Peyer's patch (tissue), 4 donors: ENCODE results near the gene TMEM72.

Experiments
- CTCF ChIP-seq, 6 experiments: fragments of 450-650 bp in 4 of 6; fragments of 200-600 bp in 2 of 6; sonication (generic) in 1 of 6; IDR thresholded peaks; one replicate each; pipeline ENCODE4 v1.5.1; 2017 to 2019; ENCODE audit warnings: antibody characterized with exemption in 6 of 6, mild to moderate bottlenecking in 3 of 6, moderate library complexity in 1 of 6
- POLR2A ChIP-seq, 2 donors: fragments of 450-650 bp; IDR thresholded peaks; one replicate each; pipeline ENCODE4 v1.5.1; 2017; ENCODE audit warnings: antibody characterized with exemption in 2 of 2, mild to moderate bottlenecking in 2 of 2, moderate library complexity in 2 of 2

- TF ChIP-seq CTCF (IDR thresholded peaks at IDR 0.05) (no peak), POLR2A (IDR thresholded peaks at IDR 0.05) (no peak)
Observed at GRCh38 chr10:44968091-44968490, 57.0 kb downstream of the TMEM72 start.
